K562 (cell line): ENCODE results near the gene CNOT11. TPM values are rescaled to one million over a fixed set of nuclear protein-coding genes. Genes with fewer than 3 reads are reported as not detected.

Source experiments
- ATF4 ChIP-seq: fragments of 450-650 bp; formaldehyde crosslinking; IDR thresholded peaks from 2 replicates; pipeline ENCODE4 v1.4.0; 2022; ENCODE audit warnings: mild to moderate bottlenecking, moderate library complexity
- BDP1 ChIP-seq: IDR thresholded peaks from 3 replicates; pipeline ENCODE4 v1.6.1; 2011; ENCODE audit not compliant: insufficient read length, insufficient read depth
- CC2D1A ChIP-seq: fragments of 450-650 bp; IDR thresholded peaks from 2 replicates; pipeline ENCODE4 v1.6.1; 2017; ENCODE audit warnings: mild to moderate bottlenecking
- CTCF ChIP-seq, 3 experiments: IDR thresholded peaks in 2 of 3; conservative IDR thresholded peaks in 1 of 3; 2 replicates each; pipeline ENCODE4 v1.5.1; 2011 to 2012; ENCODE audit warnings: low read length in 3 of 3, mild to moderate bottlenecking in 3 of 3, control low read depth in 2 of 3, improper control_type of control experiment in 1 of 3, inconsistent platforms in 1 of 3, low read depth in 1 of 3, mixed read lengths in 1 of 3, moderate library complexity in 1 of 3; ENCODE audit not compliant: insufficient read depth in 2 of 3
- E2F3 ChIP-seq: fragments of 250-450 bp; sonication (Bioruptor Pico); IDR thresholded peaks from 2 replicates; pipeline ENCODE4 v1.4.0; 2020; ENCODE audit warnings: mild to moderate bottlenecking
- FOS ChIP-seq: IDR thresholded peaks from 3 replicates; pipeline ENCODE4 v1.6.1; 2011; ENCODE audit not compliant: insufficient read length; ENCODE audit errors: extremely low read depth
- GATAD2B ChIP-seq: fragments of 450-650 bp; IDR thresholded peaks from 2 replicates; pipeline ENCODE4 v1.6.1; 2017; ENCODE audit warnings: mild to moderate bottlenecking, borderline replicate concordance
- HDAC2 ChIP-seq: fragments of 450-650 bp; IDR thresholded peaks from 2 replicates; pipeline ENCODE4 v1.6.1; 2016; ENCODE audit warnings: mild to moderate bottlenecking
- HDAC3 ChIP-seq: fragments of 450-650 bp; IDR thresholded peaks from 2 replicates; pipeline ENCODE4 v1.6.1; 2018; ENCODE audit warnings: borderline replicate concordance, mild to moderate bottlenecking, moderate library complexity; ENCODE audit not compliant: partially characterized antibody
- KHSRP ChIP-seq: fragments of 450-650 bp; IDR thresholded peaks from 2 replicates; pipeline ENCODE4 v1.6.1; 2017
- NFATC3 ChIP-seq: fragments of 450-650 bp; IDR thresholded peaks from 2 replicates; pipeline ENCODE4 v1.6.1; 2017; ENCODE audit warnings: mild to moderate bottlenecking
- PHF21A ChIP-seq: fragments of 450-650 bp; IDR thresholded peaks from 2 replicates; pipeline ENCODE4 v1.6.1; 2017; ENCODE audit warnings: low read depth, borderline replicate concordance
- PYGO2 ChIP-seq: fragments of 450-650 bp; IDR thresholded peaks from 2 replicates; pipeline ENCODE4 v1.6.1; 2016; ENCODE audit warnings: mild to moderate bottlenecking, missing genetic modification characterization, moderate library complexity, missing compliant biosample characterization
- RBFOX2 ChIP-seq: fragments of 200-400 bp; formaldehyde crosslinking; IDR thresholded peaks from 2 replicates; pipeline ENCODE4 v1.6.1; 2017; ENCODE audit warnings: low read depth, mild to moderate bottlenecking, low read length, moderate library complexity
- SRF ChIP-seq, 2 experiments: fragments of 250-450, 450-650 bp in 1 of 2; sonication (Bioruptor Pico) in 1 of 2; sonication (generic) in 1 of 2; formaldehyde crosslinking; IDR thresholded peaks; 2 replicates each; pipeline versions ENCODE4 v1.5.0 to v1.5.1; 2020 to 2022; ENCODE audit warnings: mild to moderate bottlenecking in 1 of 2, missing genetic modification reagents in 1 of 2
- TCF7 ChIP-seq: sonication (generic); IDR thresholded peaks from 2 replicates; pipeline ENCODE4 v1.6.1; 2016; ENCODE audit warnings: antibody characterized with exemption, borderline replicate concordance
- TFAP4 ChIP-seq: sonication (generic); formaldehyde crosslinking; IDR thresholded peaks from 2 replicates; pipeline ENCODE4 v1.8.0; 2022; ENCODE audit warnings: missing genetic modification reagents, mild to moderate bottlenecking, moderate library complexity, borderline replicate concordance
- ZNF436 ChIP-seq: fragments of 250-450, 450-650 bp; sonication (Bioruptor Pico); formaldehyde crosslinking; IDR thresholded peaks from 2 replicates; pipeline ENCODE4 v1.7.0; 2020; ENCODE audit warnings: mild to moderate bottlenecking
- ZNF507 ChIP-seq: conservative IDR thresholded peaks from 2 replicates; pipeline ENCODE4 v1.6.1; 2017; ENCODE audit warnings: missing genetic modification characterization, missing compliant biosample characterization
- ZNF561 ChIP-seq: fragments of 450-650 bp; formaldehyde crosslinking; conservative IDR thresholded peaks from 2 replicates; pipeline ENCODE4 v1.4.0; 2020; ENCODE audit warnings: mild to moderate bottlenecking, moderate library complexity
- polyA plus RNA-seq, 8 experiments: library from polyadenylated mRNA; depleted of rRNA in 4 of 8; stranded (reverse) in 5 of 8; unstranded in 3 of 8; fragments of >200 nt; fragmentation: Nextera tagmentation in 2 of 8; fragmentation: Illumina TruSeq in 1 of 8; extraction: Ambion mirVana in 2 of 8; extraction: Trizol in 1 of 8; gene quantifications; 2 replicates each; pipeline versions ENCODE4 v1.2.1 to v1.2.3, GENCODE V29; 2011 to 2014; ENCODE audit warnings: inconsistent platforms in 1 of 8, missing spikeins in 1 of 8
- total RNA-seq, 7 experiments: library from RNA; depleted of rRNA in 6 of 7; stranded (reverse); fragments of >200 nt in 6 of 7; fragmentation: Illumina TruSeq in 2 of 7; extraction: Trizol in 2 of 7; gene quantifications; 2 replicates each; pipeline versions ENCODE4 v1.2.1 to v1.2.3, GENCODE V29; 2011 to 2021; ENCODE audit warnings: low replicate concordance in 1 of 7
- TF ChIP-seq, protein P1 (sequence below): sonication (generic); formaldehyde crosslinking; IDR thresholded peaks from 2 replicates; pipeline ENCODE4 v1.8.0; 2022; ENCODE audit warnings: mild to moderate bottlenecking, missing genetic modification reagents
- TF ChIP-seq, protein P2 (sequence below), 2 experiments: IDR thresholded peaks in 1 of 2; conservative IDR thresholded peaks in 1 of 2; 2 replicates each; pipeline ENCODE4 v1.6.1; 2016; ENCODE audit warnings: low read depth in 2 of 2, mild to moderate bottlenecking in 1 of 2, missing compliant biosample characterization in 1 of 2, missing genetic modification characterization in 1 of 2, moderate library complexity in 1 of 2

Gene CNOT11
- total and polyA plus RNA-seq, 9 of the 15 experiments (the other 6 are each of a cell fraction or from before 2014, with no cell fraction given) = 12.7 to 163 (median 64.2) TPM

DNA sequence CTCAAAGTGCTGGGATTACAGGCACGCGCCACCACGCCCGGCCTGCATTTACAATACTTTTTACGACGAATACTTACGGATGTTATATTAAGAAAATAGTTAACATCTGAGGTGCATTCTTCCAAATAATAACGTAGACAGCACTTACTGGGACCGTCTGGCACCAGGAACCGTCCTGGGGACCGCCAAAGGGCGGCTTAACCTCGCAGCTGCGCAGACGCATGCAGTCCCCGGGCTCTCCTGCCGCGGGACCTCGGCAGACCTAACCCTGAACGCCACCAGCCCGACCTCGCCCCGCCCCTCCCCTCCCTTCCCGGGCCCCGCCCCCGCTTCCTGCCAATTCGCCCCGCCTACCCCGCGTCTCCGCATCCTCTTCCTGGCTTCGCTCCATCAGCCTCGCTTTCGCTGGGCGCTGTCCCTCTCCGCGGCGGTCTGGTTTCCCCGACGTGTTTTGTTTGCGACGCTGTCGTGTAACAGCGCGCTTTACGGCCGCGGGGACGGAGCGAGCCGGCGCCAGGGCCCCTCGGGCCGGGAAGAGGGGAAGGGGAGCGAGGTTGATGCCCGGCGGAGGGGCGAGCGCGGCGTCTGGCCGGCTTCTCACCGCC, at the start of gene CNOT11 (continued):
- TF ChIP-seq CTCF (IDR thresholded peaks at IDR 0.05 in 2 of 3, conservative IDR thresholded peaks at IDR 0.05 in 1 of 3; ENCODE audit: insufficient read depth in 2 of 3, low read depth in 1 of 3, low read length in 3 of 3) = no peak
- no peak for TF ChIP-seq HDAC3
- TF ChIP-seq FOS = no peak
- TF ChIP-seq SRF (CRISPR knock-in tag; IDR thresholded peaks at IDR 0.05) = no peak
- no peak; the same call in 1 of the 2 replicates for TF ChIP-seq ATF4 (CRISPR knock-in tag)
- TF ChIP-seq HDAC2 = no peak
- TF ChIP-seq ZNF436 (CRISPR knock-in tag) = no peak
- TF ChIP-seq, protein P1, sequence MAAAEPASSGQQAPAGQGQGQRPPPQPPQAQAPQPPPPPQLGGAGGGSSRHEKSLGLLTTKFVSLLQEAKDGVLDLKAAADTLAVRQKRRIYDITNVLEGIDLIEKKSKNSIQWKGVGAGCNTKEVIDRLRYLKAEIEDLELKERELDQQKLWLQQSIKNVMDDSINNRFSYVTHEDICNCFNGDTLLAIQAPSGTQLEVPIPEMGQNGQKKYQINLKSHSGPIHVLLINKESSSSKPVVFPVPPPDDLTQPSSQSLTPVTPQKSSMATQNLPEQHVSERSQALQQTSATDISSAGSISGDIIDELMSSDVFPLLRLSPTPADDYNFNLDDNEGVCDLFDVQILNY = no peak
- no peak for TF ChIP-seq PYGO2
- no peak for TF ChIP-seq ZNF561 (CRISPR knock-in tag)
- no peak for TF ChIP-seq BDP1
- TF ChIP-seq ZNF507 (tag) = no peak
- TF ChIP-seq PHF21A = peak; percentile 61; the same call in 1 of the 2 replicates
- no peak; the same call in 1 of the 2 replicates for TF ChIP-seq TFAP4 (CRISPR knock-in tag)
- TF ChIP-seq RBFOX2 = peak; percentile 88
- no peak for TF ChIP-seq NFATC3
- TF ChIP-seq GATAD2B = no peak
- no peak for TF ChIP-seq KHSRP
- TF ChIP-seq E2F3 (CRISPR knock-in tag) = no peak
- no peak for TF ChIP-seq TCF7
- TF ChIP-seq, protein P2, sequence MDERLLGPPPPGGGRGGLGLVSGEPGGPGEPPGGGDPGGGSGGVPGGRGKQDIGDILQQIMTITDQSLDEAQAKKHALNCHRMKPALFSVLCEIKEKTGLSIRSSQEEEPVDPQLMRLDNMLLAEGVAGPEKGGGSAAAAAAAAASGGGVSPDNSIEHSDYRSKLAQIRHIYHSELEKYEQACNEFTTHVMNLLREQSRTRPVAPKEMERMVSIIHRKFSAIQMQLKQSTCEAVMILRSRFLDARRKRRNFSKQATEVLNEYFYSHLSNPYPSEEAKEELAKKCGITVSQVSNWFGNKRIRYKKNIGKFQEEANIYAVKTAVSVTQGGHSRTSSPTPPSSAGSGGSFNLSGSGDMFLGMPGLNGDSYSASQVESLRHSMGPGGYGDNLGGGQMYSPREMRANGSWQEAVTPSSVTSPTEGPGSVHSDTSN (CRISPR knock-in tag; IDR thresholded peaks at IDR 0.05; ENCODE audit: low read depth) = no peak
- TF ChIP-seq, protein P2 (tag; conservative IDR thresholded peaks at IDR 0.05; ENCODE audit: low read depth) = no peak
- TF ChIP-seq CC2D1A = no peak
